GM19468 (cell line): ENCODE data around the gene LRIG1.
"Not testable (repeated sequence)": the region's sequence is repeated elsewhere in the genome, so short reads cannot be mapped to it uniquely, and the experiment has no call there.

Source experiments
- ATAC-seq: cut with Tn5 transposase; IDR thresholded peaks from one replicate; pipeline ENCODE4 v1.9.1; 2021; ENCODE audit warnings: mild to moderate bottlenecking, moderate library complexity, moderate number of reproducible peaks; ENCODE audit not compliant: unreplicated experiment; ENCODE audit errors: extremely low read depth

LRIG1 gene

GRCh38 chr3:66427951-66428474 lies 72.8 kb downstream of the LRIG1 start:
- no peak for ATAC-seq

DNA sequence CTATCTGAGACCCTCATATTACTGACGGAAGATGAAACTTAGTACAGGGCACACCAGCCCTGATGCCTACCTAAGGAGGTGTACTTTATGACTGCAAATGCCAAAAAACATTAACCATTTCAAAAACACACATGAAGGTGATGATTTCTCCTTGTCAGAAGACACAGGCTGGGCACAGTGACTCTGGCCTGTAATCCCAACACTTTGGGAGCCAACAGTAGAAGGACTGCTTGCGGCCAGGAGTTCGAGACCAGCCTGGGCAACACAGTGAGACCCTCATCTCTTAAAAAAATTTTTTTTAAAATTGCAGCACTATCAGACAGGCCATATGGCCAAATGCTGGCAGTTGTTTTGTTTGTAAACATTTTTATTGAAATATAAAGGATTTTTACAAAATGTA lies 73.5 kb downstream of the LRIG1 start:
- ATAC-seq = no peak

DNA sequence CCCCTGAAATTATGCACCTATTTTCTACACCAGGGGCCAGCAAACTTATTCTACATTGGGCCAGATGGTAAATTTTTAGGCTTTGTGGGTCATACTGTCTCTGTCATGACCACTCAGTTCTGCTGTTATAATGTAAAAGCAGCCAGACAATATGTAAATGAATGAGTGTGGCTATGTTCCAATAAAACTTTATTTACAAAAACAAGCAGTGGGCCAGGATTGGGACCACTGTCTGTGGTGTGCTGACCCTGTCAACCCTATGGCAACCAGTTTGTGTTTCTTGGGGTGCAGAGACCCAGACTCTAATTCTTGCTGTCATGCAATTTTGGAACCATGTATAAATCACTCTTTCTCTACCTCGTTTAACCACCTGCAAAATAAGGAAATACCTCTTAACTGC lies 74.7 kb downstream of the LRIG1 start:
- ATAC-seq = no peak

DNA sequence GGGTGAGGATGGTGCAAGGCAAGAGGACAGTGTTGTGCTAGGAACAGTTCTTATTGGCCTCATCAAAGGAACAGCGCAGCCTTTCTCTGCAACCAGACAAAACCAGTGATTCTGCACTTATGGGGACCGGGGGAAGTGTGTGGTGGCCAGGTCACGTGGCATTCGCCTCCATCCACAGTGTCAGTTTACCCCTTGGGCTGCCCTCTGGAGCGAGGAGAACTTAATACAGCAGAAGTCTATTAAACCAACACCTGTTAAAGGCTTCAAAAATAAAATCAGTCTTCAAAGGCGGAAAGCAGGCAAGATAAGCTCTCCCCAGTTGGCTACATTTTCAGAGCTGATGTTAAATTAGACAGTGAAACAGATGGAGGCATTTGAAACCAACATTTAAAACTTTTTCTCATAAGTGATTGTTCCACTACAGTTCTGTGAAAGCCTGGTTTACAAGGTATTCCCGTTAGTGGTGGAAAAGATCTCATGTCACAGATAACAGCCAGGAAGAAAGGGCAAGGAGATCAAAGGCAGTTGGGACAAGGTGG lies 75.2 kb downstream of the LRIG1 start:
- no peak for ATAC-seq

DNA sequence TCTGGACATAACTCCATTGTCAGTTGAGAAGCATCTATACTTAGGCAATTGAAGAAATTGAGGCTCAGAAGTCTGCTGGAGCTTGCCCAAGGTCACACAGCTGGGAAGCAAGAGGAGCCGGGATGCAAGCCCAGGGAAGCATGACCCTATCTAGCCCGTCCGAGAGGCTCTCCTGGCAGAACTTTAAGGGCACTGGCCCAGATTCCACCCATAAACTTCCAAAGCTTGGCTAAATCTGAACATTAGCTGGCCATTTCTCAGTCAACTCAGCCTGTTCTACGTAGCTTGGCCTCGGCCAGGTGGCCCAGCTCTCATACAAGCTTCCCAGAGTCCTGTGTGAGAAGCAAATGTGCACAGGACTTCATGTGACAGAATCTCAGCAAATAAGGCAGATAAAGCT lies 75.8 kb downstream of the LRIG1 start:
- ATAC-seq = no peak

DNA sequence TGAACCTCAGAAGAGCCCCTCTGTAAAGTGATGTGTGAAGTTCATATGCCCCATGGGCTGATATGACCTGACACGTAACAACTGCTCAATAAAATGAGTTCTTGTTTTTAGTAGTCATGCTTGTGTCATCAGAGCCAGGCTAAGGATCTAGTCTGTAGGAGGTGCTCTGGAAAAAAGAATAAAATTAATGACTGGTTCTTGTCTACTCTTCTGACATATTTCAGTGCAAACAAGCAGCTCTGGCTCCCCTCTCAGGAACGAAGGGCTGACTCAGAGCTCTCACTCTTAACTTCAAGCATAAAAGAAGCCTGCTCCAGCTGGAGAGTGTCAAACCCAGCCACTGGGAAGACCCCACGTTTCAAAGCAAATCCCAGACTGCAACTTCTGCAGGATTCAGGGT lies 77.0 kb downstream of the LRIG1 start:
- no peak for ATAC-seq

GRCh38 chr3:66421893-66422292 lies 78.9 kb downstream of the LRIG1 start:
- not testable (repeated sequence) for ATAC-seq

GRCh38 chr3:66421144-66421543 lies 79.7 kb downstream of the LRIG1 start:
- ATAC-seq = not testable (repeated sequence)

GRCh38 chr3:66419036-66419435 lies 81.8 kb downstream of the LRIG1 start:
- no peak for ATAC-seq

DNA sequence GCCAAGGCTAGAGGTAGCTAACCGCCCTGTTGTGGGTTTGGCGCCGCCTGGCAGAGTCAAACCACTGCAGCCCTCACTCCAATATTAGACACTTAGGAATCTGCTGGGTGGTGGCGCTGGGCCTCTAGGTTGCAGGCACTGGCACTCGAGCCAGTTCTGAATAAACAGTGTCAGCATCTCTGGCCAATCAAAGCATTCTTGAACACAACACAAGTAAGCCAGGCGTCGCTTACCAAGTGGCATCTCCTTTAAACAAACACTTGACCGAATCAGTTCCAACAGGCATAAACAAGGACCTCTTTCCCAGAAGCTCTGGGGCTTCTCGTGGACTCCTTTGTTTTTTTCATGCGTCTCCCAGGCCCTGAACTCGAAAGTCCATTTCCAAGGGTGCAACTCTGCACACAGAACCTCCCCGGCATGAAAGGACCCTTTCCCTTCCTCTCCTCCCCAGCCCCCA lies 82.3 kb downstream of the LRIG1 start:
- ATAC-seq = no peak

GRCh38 chr3:66416556-66417304 lies 84.1 kb downstream of the LRIG1 start:
- no peak for ATAC-seq

- ATAC-seq = no peak
Measured at GRCh38 chr3:66415867-66416428, 84.9 kb downstream of the LRIG1 start.

DNA sequence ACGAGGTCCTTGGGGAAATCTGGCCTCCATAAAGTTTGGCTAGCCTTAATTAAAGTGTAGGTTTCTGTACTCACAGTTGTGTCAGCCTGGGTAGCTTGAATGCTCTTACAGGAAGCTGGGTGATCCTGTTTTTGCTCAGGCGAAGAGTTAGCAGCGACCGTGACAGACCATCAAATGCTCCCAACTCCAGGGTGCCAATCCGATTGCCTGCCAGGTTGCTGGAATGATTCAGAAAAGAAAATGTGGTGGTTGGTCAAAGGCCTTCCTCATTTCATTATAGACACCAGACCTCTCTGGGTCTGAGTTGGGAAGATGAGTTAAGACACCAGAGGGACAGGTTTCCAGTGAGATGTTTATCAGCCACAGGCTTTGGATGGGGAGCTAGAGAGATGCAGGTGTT lies 86.0 kb downstream of the LRIG1 start:
- no peak for ATAC-seq

DNA sequence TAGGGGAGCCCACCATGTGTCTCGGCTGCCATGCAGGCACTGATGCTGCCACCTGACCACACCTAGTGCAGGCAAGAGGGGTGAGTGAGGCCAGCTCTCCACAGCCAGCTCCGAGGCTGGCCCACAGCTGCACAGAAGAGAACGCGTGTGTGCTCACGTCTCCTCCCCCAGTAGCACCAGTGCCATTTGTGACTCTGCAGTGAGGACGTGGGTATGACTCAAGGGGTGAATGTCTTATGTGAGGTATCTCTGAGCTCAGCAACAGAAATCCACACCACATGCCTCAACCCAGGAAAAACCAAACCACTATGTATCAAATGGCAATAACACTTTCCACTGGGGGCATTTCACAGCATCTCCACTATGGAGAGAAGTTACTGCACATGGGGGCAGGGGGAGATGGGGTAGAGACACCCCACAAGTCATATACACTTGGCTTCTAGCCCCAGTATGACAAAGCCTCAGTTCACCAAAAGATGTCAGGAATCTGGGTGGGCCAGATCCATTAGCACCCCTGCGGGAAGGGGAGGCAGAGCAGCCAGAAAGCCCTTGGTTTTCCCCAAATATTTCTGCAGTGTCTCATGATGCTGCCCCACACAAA lies 87.6 kb downstream of the LRIG1 start:
- no peak for ATAC-seq

GRCh38 chr3:66411961-66412887 lies 88.6 kb downstream of the LRIG1 start:
- ATAC-seq = no peak

DNA sequence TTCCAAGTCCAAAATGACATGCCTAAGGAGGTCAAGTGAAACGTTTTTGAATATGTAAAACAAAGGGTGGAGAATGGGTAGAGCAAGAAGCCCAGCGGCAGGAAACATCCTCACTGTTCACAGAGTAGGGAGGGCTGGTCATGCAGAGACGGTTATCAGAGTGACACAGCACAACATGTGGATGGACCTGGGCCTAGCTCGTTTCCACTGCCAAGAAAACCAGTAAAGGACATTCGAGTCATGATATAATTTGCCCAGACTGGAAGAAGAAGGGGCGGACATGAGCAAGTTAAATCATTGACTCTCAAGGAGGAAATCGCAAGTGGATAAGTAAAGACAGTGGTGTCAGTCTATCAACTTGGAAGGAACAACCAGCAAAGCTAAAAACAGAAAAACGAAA lies 89.3 kb downstream of the LRIG1 start:
- no peak for ATAC-seq

DNA sequence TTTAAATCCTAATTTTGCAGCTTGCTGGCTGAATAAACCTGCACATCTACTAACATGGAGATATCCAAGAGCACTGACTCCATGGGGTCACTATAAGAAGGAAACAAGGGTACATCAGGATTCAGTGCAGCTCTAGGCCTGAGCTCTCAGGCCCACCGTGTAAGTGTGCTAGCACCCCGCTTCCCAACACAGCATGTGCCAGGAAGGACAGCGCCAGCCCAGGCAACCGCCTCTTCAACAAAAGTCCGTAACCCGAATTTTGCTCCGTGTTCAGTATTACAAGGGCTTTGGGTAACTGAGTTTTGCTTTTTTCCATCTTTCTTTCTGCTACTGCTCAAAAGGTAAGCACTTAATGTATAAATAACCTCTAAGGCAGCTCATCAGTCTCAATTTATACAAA lies 89.8 kb downstream of the LRIG1 start:
- no peak for ATAC-seq

GRCh38 chr3:66409771-66410754 lies 90.8 kb downstream of the LRIG1 start:
- no peak for ATAC-seq
